HG02763 (cell line): ENCODE data around the gene ADGRD2.

ENCODE experiments used
- ATAC-seq: cut with Tn5 transposase; IDR thresholded peaks from one replicate; pipeline ENCODE4 v1.9.1; 2021; ENCODE audit warnings: mild to moderate bottlenecking, moderate library complexity; ENCODE audit not compliant: unreplicated experiment

The ADGRD2 gene

GRCh38 chr9:124495126-124496074, 45.1 kb downstream of the ADGRD2 start:
- no peak for ATAC-seq

DNA sequence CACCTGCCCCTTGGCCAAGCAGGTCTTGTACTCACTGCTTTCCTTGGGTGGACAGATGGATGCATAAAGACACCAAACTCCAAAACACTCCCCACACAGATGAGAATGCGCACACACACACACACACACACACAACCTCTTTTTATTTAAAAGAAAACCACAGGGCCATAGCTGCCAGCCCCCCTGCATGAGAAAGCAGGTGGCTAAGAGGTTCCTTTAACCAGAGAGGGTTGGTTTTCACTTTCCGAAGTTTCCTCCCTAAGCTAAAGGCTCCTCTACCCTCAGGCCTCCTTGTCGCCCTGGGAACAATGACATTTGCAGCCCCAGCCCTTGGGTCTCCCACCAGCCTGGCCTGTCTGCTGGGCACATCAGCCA, 45.8 kb downstream of the ADGRD2 start:
- no peak for ATAC-seq

GRCh38 chr9:124496463-124496862, 46.2 kb downstream of the ADGRD2 start:
- ATAC-seq, result no peak

GRCh38 chr9:124497441-124497840, 47.2 kb downstream of the ADGRD2 start:
- no peak for ATAC-seq

DNA sequence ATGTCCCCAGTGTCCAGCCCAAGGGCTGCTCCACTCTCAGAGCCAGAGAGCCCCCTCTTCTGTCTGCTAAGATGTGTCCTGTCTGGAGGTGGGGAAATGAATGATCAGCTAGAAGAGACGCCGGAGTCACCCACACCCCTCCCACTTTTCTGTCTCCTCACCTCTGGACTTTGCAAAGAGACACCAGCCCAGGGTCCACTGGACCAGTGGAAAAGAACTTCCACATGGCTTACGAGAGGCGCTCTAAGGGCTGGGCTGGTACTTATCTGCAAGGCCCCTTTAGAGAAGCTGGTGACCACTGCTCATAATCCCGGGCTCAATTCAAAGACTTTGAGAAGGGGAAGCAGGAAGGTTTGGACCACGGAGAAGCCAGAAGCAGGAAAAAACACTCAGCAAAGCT, 47.8 kb downstream of the ADGRD2 start:
- ATAC-seq, result no peak

DNA sequence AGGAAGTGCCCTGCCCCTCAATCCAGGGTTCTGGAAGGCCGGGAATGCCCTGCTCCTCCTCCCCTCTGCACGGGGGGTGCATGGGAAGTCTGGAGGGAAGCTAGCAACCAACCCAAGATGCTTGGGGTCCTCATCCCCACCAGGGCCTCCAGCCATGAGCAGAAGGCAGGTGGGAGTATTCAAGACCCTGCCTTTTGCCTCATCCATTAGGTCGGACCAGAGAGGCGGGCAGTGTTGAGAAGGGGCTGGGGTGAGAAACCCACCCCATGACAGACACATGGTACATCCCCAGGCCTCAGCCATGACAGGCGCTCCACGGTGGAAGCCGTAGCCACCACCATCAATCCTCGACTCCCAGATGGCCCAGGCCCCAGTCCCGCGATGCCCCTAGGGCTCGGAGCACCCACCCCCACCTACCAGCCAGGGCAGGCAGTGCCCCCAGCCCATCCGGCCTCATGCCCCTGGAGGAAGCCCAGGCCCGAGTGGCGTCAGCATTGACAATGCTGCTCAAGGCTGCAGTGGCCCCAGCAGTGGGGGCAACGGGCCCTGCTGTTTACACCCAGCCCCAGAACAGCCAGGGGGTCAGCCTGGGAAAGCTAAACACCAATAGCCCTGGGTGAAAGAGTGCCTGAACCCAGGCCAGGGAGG, 48.4 kb downstream of the ADGRD2 start:
- ATAC-seq, result no peak

- no peak for ATAC-seq
Measured at GRCh38 chr9:124499216-124499615, 49.0 kb downstream of the ADGRD2 start.

- ATAC-seq, result no peak
Measured at GRCh38 chr9:124500028-124500795, 50.0 kb downstream of the ADGRD2 start.

- no peak for ATAC-seq
Measured at GRCh38 chr9:124500796-124501611, 50.8 kb downstream of the ADGRD2 start.

DNA sequence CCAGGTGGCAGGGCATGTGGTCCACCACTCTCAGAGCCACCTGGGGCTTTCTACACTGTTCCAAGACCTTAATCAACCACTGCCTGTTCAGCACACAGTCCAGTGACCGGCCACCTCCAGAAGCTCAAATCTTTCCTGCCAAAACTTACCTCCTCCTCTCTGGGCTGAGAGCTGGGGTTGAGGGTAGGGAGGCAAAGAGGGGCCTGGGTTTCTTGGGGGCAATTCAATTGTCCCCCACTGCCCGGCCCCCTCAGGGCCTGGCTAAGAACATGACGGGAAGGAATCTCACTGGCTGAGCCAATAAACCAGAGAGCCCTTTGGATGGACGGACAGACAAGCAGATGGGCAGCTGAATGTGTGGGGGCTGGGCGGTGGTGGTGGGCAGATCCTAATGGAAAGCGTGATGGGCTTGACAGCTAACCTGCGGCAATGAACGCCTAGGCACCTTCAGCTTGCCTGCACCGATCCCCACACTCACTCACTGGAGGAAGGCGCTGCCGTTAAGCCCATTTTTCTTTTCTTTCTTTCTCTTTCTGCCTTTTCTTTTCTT, 51.6 kb downstream of the ADGRD2 start:
- ATAC-seq, result no peak

DNA sequence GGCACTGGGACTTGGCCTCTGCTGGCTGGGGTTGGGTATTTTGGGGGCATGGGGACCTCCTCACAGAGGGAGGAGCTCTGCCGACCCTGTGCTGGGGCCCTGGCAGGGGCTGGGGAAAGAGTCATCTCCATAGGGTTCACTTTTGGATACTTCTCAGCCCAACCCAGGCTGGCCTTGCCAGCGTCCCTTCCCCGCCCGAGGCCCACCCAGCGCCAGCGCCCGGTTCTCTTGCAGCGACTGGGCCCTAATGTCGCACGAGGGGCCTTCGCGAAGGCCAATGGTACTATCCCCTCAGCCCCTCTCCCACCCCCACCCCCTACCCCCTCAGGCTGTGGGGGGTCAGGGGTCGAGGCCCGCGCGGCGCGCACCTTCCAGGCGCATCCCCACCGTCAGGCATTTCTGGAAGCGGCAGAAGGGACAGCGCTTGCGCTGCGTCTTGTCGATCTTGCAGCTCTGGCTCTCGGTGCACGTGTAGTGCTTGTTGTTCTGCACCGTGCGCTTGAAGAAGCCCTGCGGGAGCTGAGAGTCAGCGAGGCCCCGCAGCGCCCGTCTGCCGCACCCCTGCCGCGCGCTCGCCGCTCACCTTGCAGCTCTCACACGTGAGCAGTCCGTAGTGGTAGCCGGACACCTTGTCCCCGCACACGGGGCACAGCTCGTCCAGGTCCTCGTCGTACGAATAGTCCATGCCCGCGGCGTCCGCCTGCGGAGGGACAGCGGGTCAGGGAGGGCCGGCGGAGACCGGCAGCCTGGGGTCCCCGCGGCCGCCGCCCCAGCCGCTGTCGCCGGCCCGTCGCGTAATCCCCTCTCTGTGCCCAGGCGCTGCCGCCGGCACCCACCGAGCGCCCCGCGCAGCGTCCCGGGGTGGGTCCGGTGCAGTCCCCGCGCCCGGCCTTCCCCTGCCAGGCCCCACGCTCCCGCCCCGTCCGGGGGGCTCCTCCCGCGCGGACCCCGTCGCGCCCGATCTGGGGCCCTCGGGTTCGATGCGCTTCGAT, 52.8 kb downstream of the ADGRD2 start:
- no peak for ATAC-seq

GRCh38 chr9:124503713-124504529, 53.7 kb downstream of the ADGRD2 start:
- no peak for ATAC-seq

DNA sequence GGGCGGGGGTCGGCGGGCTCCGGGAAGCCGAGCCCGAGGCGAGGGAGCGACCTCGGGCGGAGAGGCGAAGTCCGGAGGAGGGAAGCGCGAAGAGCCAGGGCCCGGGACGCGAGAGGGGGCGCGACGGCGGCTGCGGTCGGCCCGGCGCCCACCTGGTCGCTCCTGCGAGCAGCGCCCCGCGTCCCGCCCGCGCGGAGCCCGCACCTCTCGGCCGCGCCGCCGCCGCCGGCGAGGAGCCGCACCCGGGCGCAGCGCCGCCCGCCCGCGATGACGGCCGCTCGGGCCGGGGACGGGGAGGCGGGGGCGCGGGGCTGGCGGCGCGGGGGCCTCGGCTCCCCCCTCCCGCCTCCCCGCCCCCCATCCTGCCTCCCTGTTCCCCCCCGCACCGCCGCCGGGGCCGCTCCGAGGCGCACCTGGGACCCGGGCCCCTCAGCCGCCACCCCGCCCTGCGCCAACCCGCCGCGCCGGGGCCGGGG, 54.3 kb downstream of the ADGRD2 start:
- no peak for ATAC-seq

DNA sequence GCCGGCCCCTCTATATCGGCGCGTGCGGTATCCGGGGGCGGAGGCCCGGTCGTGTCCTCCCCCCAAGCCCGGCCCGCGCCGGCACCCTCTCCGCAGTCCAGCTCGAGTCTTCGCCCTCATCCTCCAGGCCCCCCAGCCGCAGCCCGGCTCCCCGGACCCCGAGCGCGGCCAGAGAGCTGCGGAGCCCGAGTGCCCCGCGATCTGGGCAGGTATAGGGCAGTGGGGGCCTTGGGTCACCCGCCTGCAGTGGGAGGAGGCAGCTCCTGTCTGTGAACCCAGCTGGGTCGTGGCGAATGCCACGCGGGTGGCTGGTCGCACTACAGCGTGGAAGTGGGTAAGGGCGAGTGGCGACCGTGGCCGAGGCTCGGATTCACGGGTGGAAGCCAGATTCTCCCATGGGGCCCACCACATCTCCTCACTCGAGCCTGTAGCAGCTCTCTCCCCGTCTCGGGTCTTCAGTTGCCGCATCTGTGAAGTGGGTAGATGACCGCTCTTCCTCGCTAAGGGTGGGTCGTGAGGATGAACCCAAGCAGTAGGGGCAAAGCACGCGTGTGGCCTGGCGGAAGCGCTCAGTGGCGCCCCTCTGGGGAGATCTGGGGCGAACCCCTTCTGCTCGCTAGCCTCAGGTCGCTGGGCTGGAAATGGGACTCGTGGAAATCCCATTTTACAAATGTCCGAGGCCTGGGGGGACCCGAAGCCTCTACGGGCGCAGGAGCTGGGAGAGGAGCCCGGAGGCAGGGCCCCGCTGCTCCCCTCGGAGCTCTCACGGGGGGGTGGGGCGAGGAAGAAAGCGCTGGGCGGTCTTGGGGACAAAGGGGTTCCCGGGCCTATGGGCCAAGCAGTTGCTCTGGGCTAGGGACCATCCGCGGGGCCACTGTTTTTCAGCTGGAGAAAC, 55.0 kb downstream of the ADGRD2 start:
- no peak for ATAC-seq

- no peak for ATAC-seq
Measured at GRCh38 chr9:124505901-124506346, 55.7 kb downstream of the ADGRD2 start.

GRCh38 chr9:124506433-124506832, 56.2 kb downstream of the ADGRD2 start:
- ATAC-seq, result no peak
